Prostate gland (tissue), 2 donors: ENCODE measurements around the gene CTNNA1.

Experiments
- POLR2A ChIP-seq: fragments of 450-650 bp; IDR thresholded peaks from one replicate; pipeline ENCODE4 v1.6.1; 2016; ENCODE audit warnings: antibody characterized with exemption, mild to moderate bottlenecking
- POLR2AphosphoS5 ChIP-seq: sonication (generic); formaldehyde crosslinking; IDR thresholded peaks from one replicate; pipeline ENCODE4 v1.6.1; 2017; ENCODE audit warnings: antibody characterized with exemption
- TF ChIP-seq, protein P1 (sequence below), 4 experiments: fragments of 200-600 bp in 2 of 4; fragments of 450-650 bp in 2 of 4; sonication (generic) in 2 of 4; IDR thresholded peaks; 1 replicate in 3 of 4; 2 replicates in 1 of 4; pipeline ENCODE4 v1.5.1; 2016 to 2019; ENCODE audit warnings: antibody characterized with exemption in 4 of 4, mild to moderate bottlenecking in 2 of 4, moderate library complexity in 2 of 4

DNA sequence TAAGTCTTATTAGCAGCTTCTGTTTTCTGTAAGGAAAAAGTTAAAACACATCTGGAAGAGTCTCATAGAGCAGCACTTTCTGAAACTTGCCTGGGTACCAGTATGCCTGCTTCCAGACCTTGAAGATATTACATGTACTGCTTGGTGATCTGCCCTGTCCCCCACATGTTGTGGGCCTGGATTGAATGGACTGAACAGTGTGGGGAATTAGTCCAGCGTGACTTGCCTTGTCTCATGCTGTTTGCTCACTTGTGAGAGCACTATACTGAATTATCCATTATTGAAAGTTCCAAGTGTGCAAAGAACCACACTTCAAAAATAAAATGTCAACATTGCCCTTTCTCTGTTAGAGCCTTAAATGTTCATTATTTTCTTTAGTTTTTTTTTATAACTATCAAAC is 8.9 kb downstream of the CTNNA1 start:
- TF ChIP-seq POLR2A = no peak
- TF ChIP-seq, protein P1, sequence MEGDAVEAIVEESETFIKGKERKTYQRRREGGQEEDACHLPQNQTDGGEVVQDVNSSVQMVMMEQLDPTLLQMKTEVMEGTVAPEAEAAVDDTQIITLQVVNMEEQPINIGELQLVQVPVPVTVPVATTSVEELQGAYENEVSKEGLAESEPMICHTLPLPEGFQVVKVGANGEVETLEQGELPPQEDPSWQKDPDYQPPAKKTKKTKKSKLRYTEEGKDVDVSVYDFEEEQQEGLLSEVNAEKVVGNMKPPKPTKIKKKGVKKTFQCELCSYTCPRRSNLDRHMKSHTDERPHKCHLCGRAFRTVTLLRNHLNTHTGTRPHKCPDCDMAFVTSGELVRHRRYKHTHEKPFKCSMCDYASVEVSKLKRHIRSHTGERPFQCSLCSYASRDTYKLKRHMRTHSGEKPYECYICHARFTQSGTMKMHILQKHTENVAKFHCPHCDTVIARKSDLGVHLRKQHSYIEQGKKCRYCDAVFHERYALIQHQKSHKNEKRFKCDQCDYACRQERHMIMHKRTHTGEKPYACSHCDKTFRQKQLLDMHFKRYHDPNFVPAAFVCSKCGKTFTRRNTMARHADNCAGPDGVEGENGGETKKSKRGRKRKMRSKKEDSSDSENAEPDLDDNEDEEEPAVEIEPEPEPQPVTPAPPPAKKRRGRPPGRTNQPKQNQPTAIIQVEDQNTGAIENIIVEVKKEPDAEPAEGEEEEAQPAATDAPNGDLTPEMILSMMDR (IDR thresholded peaks at IDR 0.05) = no peak
- no peak for TF ChIP-seq POLR2AphosphoS5
